Measurements from ENCODE around the gene UTP18.

- TF ChIP-seq ZNF746 (CRISPR knock-in tag; IDR thresholded peaks at IDR 0.05) (no peak), CTCF (CRISPR knock-in tag; IDR thresholded peaks at IDR 0.05) (no peak), GABPA (IDR thresholded peaks at IDR 0.05; ENCODE audit: low read depth, low read length) (no peak), GABPA (CRISPR knock-in tag; IDR thresholded peaks at IDR 0.05; ENCODE audit: low read depth) (no peak), MZF1 (CRISPR knock-in tag; IDR thresholded peaks at IDR 0.05; ENCODE audit: borderline replicate concordance) (no peak)
Measured at GRCh38 chr17:51221322-51221721, 39.0 kb upstream of the UTP18 start.

All from HepG2 (cell line).